ENCODE data around the gene HPCAL1. TPM values are rescaled to one million over a fixed set of nuclear protein-coding genes. Genes with fewer than 3 reads are reported as not detected.

HPCAL1 gene
- total and polyA plus RNA-seq, 2 of the 8 experiments (the other 6 are each of a cell fraction or from before 2014, with no cell fraction given) = 5.8 to 8.6 TPM

GRCh38 chr2:10431797-10432196 is 129.1 kb downstream of the HPCAL1 start:
- Histone ChIP-seq H2BK120ac (replicated peaks; ENCODE audit: low read depth, low read length) (no peak overlapping the region), H2BK15ac (ENCODE audit: low read length) (no peak overlapping the region), H2AK5ac (ENCODE audit: low read depth, low read length) (no peak overlapping the region), H2BK5ac (ENCODE audit: low read depth, low read length) (no peak overlapping the region), H3K36me3 (ENCODE audit: control insufficient read depth in 2 of 4, insufficient read depth in 4 of 4, low read length in 3 of 4) (no peaks in the 10 kb centered on the region), H3K79me1 (ENCODE audit: low read depth, low read length) (no peaks in the 10 kb centered on the region), H3K27ac (ENCODE audit: low read depth, low read length) (no peak overlapping the region), H3K9ac (replicated peaks in 1 of 4; ENCODE audit: extremely low read depth in 1 of 4, low read depth in 3 of 4, low read length in 3 of 4) (no peak overlapping the region), H3K4ac (replicated peaks; ENCODE audit: insufficient read length, low read depth, low read length) (no peak overlapping the region), H3K14ac (ENCODE audit: insufficient read length) (no peak overlapping the region), H4K5ac (ENCODE audit: insufficient read length, low read depth, low read length) (no peak overlapping the region), H3K4me1 (replicated peaks in 1 of 4; ENCODE audit: control insufficient read depth in 3 of 4, insufficient read depth in 4 of 4, low read length in 3 of 4) (peaks cover 0 to 3% (median 1%) of the 10 kb centered on the region in 4 experiments; a peak in 3 of 7 replicates), H3K18ac (ENCODE audit: extremely low read depth, low read length) (no peak overlapping the region), H3K23ac (ENCODE audit: insufficient read length) (no peak overlapping the region), H4K91ac (replicated peaks; ENCODE audit: insufficient read length, low read length) (no peak overlapping the region), H4K20me1 (replicated peaks in 1 of 2; ENCODE audit: control insufficient read depth in 1 of 2, insufficient read depth in 2 of 2, low read length in 2 of 2) (peaks cover 0 to 8% of the 10 kb centered on the region in 2 experiments), H3K56ac (replicated peaks; ENCODE audit: insufficient read length, low read depth, low read length) (no peak overlapping the region), H2BK20ac (ENCODE audit: low read length) (no peak overlapping the region), H2BK12ac (ENCODE audit: low read depth, low read length) (no peak overlapping the region), H4K8ac (ENCODE audit: extremely low read depth, insufficient read depth, low read length) (no peak overlapping the region), H3K4me3 (ENCODE audit: extremely low read depth in 1 of 4, insufficient read depth in 2 of 4, low read depth in 3 of 4, low read length in 4 of 4) (peak overlapping the region in 2 of 4 experiments; percentile 32 to 65; a peak in 4 of 8 replicates), H2AFZ (ENCODE audit: low read length) (no peak overlapping the region), H3K27me3 (replicated peaks in 1 of 4; ENCODE audit: control insufficient read depth in 3 of 4, extremely low read depth in 1 of 4, insufficient read depth in 3 of 4, low read length in 3 of 4) (peaks cover 0 to 8% (median 3%) of the 10 kb centered on the region in 4 experiments; a peak in 3 of 7 replicates), H3K79me2 (ENCODE audit: control insufficient read depth in 1 of 2, insufficient read depth in 2 of 2, low read length in 2 of 2) (no peaks in the 10 kb centered on the region), H3K9me3 (ENCODE audit: insufficient read depth in 2 of 2, low read depth in 1 of 2, low read length in 1 of 2) (no peaks in the 10 kb centered on the region), H3K23me2 (ENCODE audit: low read depth, low read length) (peaks cover 10% of the 10 kb centered on the region), H3K4me2 (ENCODE audit: insufficient read depth in 1 of 2, low read depth in 2 of 2, low read length in 2 of 2) (peak overlapping the region; percentile 38 to 76)
- DNase-seq (ENCODE audit: low read depth in 1 of 2, low spot score in 2 of 2) (no peak), FAIRE-seq (no peak)
- TF ChIP-seq CREB1 (IDR thresholded peaks at IDR 0.05) (no peak), NANOG (IDR thresholded peaks at IDR 0.05; ENCODE audit: insufficient read depth, low read depth, low read length, poor library complexity, severe bottlenecking) (no peak), BRCA1 (IDR thresholded peaks at IDR 0.05; ENCODE audit: low read depth, low read length) (no peak), CBX8 (IDR thresholded peaks at IDR 0.05; ENCODE audit: borderline replicate concordance, low read depth, low read length) (no peak), E2F6 (IDR thresholded peaks at IDR 0.05) (no peak), SRF (IDR thresholded peaks at IDR 0.05; ENCODE audit: low read depth, low read length) (no peak)
- ChIA-PET POLR2A (ENCODE audit: partially characterized antibody) (no interaction called here), CTCF (ENCODE audit: partially characterized antibody) (interaction anchor here (0.5 to 4.6 kb wide), 13 partner anchors 8 to 386 kb away, joined by 3 to 31 read pairs (median 7); partner anchors contain the start of gene ODC1)
- 57% methylated on average over 15 of the region's 16 CpGs; no CpG with 5 or more reads in 1 of the 2 experiments for WGBS, 2 experiments (ENCODE audit: extremely low coverage in 1 of 2, insufficient coverage in 1 of 2, insufficient read length in 1 of 2, insufficient replicate concordance in 2 of 2, low coverage in 1 of 2, low lambda C conversion rate in 2 of 2, missing lambda C conversion rate in 1 of 2)
